Esophagus squamous epithelium (tissue), 4 donors: ENCODE results near the gene DAPK1.

Source experiments
- POLR2A ChIP-seq, 4 donors: fragments of 450-650 bp; IDR thresholded peaks; one replicate each; pipeline ENCODE4 v1.6.1; 2017; ENCODE audit warnings: antibody characterized with exemption in 4 of 4, mild to moderate bottlenecking in 4 of 4, moderate library complexity in 3 of 4
- TF ChIP-seq, protein P1 (sequence below), 6 experiments: fragments of 450-650 bp in 4 of 6; fragments of 200-600 bp in 2 of 6; sonication (generic) in 2 of 6; IDR thresholded peaks; one replicate each; pipeline ENCODE4 v1.5.1; 2016 to 2019; ENCODE audit warnings: antibody characterized with exemption in 6 of 6, mild to moderate bottlenecking in 4 of 6, moderate library complexity in 4 of 6

DNA sequence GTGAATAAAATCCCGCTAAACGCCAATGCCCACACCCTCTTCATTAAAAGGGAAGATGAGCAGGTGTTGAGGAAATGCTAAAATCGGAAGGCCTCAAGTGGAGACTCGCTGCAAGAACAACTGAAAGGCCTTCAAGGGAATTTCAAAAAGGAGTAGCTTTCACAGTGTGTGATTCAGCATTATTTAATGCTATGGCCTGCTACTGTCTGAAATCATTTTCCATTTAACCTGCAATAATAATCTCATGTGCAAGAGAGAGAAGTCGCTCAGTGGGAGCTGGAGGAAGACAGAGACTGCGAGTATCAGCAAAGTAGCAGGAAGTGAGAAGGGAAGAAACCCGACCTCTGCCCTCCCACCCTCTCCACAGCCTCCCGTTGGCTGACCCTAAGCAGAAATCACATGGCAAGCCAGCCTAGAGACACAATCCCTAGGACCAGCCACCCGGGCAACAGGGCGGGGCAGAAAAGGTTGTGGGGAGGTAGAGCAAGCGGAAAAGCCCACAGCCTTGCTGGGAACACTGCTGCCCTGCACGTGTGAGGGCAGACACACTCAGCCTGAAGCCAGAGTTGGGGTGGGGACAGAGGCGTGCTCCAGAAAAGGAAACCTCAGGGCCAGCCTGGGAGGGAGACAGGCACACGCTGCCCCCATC, 188.3 kb downstream of the DAPK1 start:
- TF ChIP-seq, protein P1, sequence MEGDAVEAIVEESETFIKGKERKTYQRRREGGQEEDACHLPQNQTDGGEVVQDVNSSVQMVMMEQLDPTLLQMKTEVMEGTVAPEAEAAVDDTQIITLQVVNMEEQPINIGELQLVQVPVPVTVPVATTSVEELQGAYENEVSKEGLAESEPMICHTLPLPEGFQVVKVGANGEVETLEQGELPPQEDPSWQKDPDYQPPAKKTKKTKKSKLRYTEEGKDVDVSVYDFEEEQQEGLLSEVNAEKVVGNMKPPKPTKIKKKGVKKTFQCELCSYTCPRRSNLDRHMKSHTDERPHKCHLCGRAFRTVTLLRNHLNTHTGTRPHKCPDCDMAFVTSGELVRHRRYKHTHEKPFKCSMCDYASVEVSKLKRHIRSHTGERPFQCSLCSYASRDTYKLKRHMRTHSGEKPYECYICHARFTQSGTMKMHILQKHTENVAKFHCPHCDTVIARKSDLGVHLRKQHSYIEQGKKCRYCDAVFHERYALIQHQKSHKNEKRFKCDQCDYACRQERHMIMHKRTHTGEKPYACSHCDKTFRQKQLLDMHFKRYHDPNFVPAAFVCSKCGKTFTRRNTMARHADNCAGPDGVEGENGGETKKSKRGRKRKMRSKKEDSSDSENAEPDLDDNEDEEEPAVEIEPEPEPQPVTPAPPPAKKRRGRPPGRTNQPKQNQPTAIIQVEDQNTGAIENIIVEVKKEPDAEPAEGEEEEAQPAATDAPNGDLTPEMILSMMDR (IDR thresholded peaks at IDR 0.05), result no peak
- no peak for TF ChIP-seq POLR2A (IDR thresholded peaks at IDR 0.05)
